Retinal pigment epithelial cell (primary cell): ENCODE measurements around the gene TRDMT1.

Experiments
- DNase-seq: peaks from one replicate; pipeline ENCODE4 v3.0.0-alpha.2; 2010; ENCODE audit warnings: low read depth
- H3K4me3 ChIP-seq: 2 replicates; pipeline ENCODE4 v1.5.1; 2011; ENCODE audit warnings: mild to moderate bottlenecking, low read length, control low read depth, moderate library complexity
- TF ChIP-seq, protein P1 (sequence below): conservative IDR thresholded peaks from 2 replicates; pipeline ENCODE4 v1.5.1; 2011; ENCODE audit warnings: low read depth, low read length, control low read depth, inconsistent platforms

Gene TRDMT1

GRCh38 chr10:17109475-17110207 is 91.8 kb downstream of the TRDMT1 start:
- TF ChIP-seq, protein P1, sequence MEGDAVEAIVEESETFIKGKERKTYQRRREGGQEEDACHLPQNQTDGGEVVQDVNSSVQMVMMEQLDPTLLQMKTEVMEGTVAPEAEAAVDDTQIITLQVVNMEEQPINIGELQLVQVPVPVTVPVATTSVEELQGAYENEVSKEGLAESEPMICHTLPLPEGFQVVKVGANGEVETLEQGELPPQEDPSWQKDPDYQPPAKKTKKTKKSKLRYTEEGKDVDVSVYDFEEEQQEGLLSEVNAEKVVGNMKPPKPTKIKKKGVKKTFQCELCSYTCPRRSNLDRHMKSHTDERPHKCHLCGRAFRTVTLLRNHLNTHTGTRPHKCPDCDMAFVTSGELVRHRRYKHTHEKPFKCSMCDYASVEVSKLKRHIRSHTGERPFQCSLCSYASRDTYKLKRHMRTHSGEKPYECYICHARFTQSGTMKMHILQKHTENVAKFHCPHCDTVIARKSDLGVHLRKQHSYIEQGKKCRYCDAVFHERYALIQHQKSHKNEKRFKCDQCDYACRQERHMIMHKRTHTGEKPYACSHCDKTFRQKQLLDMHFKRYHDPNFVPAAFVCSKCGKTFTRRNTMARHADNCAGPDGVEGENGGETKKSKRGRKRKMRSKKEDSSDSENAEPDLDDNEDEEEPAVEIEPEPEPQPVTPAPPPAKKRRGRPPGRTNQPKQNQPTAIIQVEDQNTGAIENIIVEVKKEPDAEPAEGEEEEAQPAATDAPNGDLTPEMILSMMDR, result no peak
- DNase-seq, result no peak
- no peak overlapping the region for H3K4me3 ChIP-seq

- TF ChIP-seq, protein P1, result no peak
- no peak for DNase-seq
- H3K4me3 ChIP-seq, result no peak overlapping the region
Measured at GRCh38 chr10:17109046-17109445, 92.4 kb downstream of the TRDMT1 start.

GRCh38 chr10:17106991-17107390 is 94.5 kb downstream of the TRDMT1 start:
- no peak for DNase-seq
- no peak overlapping the region for H3K4me3 ChIP-seq
- TF ChIP-seq, protein P1, result no peak

GRCh38 chr10:17101910-17102266 is 99.6 kb downstream of the TRDMT1 start:
- no peak for DNase-seq
- no peak overlapping the region for H3K4me3 ChIP-seq
- TF ChIP-seq, protein P1, result no peak

DNA sequence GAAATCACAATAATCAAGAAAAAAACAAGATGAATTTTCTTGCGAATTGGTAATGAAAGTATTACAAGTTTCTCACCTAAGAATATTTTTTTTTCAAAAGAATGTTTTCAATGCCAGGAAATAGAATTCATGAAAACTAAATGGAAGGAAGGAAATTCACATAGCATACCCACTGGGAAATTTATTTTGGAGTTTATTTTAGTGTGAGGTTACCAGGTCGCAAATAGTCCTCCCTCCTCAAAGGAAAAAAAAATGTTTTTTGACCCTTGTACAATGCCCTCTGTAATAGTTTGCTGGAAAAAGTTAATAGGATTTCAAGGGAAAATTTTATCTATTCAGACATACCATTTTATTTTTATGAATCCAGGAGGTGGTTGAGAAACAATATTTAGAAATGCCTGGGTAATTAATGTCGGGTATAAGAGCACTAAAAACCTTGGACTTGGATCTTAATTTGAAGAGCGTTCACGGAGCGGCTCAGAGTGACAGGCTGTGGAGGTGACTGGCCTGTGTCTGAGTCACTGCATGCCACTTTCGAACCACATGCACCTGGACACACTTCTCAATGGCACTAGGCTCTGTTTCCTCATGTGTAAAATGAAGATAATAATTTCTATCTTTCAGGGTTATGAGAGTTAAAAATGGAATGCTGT is 100.1 kb downstream of the TRDMT1 start:
- DNase-seq, result no peak
- TF ChIP-seq, protein P1, result no peak
- no peak overlapping the region for H3K4me3 ChIP-seq

DNA sequence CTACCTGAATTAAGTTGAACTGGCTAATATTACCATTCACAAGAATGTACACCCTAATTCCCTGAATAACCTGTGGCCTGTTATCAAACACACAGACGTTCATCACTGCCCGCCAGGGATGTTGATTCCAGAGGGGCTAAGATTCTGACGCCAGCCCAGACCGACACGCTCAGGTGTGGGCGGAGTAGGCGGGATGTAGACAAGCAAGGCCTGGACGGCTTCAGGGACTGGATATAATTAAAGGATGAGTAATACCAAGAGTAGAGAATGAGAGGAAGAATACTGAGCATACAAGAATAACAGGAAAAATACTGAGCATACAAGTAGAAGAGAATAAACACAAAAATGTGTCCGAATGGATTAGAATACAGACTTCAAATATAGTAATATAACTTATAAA is 100.9 kb downstream of the TRDMT1 start:
- no peak overlapping the region for H3K4me3 ChIP-seq
- DNase-seq, result no peak
- TF ChIP-seq, protein P1, result no peak

GRCh38 chr10:17098012-17098411 is 103.5 kb downstream of the TRDMT1 start:
- no peak for DNase-seq
- no peak overlapping the region for H3K4me3 ChIP-seq
- TF ChIP-seq, protein P1, result no peak
